Immature natural killer cell (primary cell): ENCODE results near the gene STXBP6. TPM values are rescaled to one million over a fixed set of nuclear protein-coding genes. Genes with fewer than 3 reads are reported as not detected.

Source experiments
- DNase-seq, 3 donors: peaks; one replicate each; pipeline ENCODE4 v3.0.0; 2022; ENCODE audit warnings: mixed read lengths in 1 of 3
- H3K27ac Mint-ChIP-seq, 6 donors: one replicate each; pipeline ENCODE4 v1.8.0; 2020; ENCODE audit warnings: mixed read lengths in 6 of 6, mild to moderate bottlenecking in 5 of 6, inconsistent platforms in 4 of 6, moderate library complexity in 3 of 6
- H3K27me3 Mint-ChIP-seq, 3 donors: one replicate each; pipeline ENCODE4 v1.8.0; 2020 to 2021; ENCODE audit warnings: low read depth in 3 of 3, mild to moderate bottlenecking in 3 of 3, mixed read lengths in 3 of 3, moderate library complexity in 3 of 3, inconsistent platforms in 1 of 3
- H3K36me3 Mint-ChIP-seq, 3 donors: one replicate each; pipeline ENCODE4 v1.8.0; 2020; ENCODE audit warnings: mixed read lengths in 3 of 3, inconsistent platforms in 2 of 3, mild to moderate bottlenecking in 2 of 3
- H3K4me1 Mint-ChIP-seq, 2 donors: one replicate each; pipeline ENCODE4 v1.8.0; 2020; ENCODE audit warnings: inconsistent platforms in 2 of 2, mild to moderate bottlenecking in 2 of 2, mixed read lengths in 2 of 2, moderate library complexity in 1 of 2
- H3K4me3 Mint-ChIP-seq, 5 donors: one replicate each; pipeline ENCODE4 v1.8.0; 2020; ENCODE audit warnings: mild to moderate bottlenecking in 5 of 5, mixed read lengths in 5 of 5, inconsistent platforms in 3 of 5, moderate library complexity in 3 of 5
- H3K9me3 Mint-ChIP-seq, 6 donors: one replicate each; pipeline ENCODE4 v1.8.0; 2020; ENCODE audit warnings: mild to moderate bottlenecking in 6 of 6, mixed read lengths in 6 of 6, inconsistent platforms in 4 of 6, moderate library complexity in 3 of 6
- polyA plus RNA-seq, 3 donors: library from polyadenylated mRNA; unstranded; fragments of 300-500 nt; fragmentation: Illumina TruSeq; gene quantifications; one replicate each; pipeline ENCODE4 v1.2.3, GENCODE V29; 2021

The STXBP6 gene
- polyA plus RNA-seq, 3 donors from 2014 or later = not detected

DNA sequence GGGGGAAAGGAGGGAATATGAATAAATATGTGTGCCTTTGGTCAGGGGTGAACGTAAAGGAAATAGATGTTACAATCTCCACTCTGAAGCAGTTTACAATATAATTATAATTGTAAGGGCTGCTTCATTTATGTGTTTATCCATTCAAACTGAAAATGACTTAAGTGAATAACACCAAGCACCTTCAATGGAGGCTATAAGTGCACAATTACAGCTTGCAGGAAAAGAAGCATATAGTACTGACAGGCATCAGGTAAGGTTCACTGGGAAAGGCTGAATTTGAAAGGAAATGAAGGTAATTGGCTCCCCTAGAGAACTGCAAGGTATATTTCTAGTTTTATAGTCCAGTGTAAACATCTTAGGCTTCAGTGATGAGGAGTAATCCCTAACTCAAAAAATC lies 192.7 kb downstream of the STXBP6 start:
- Mint-ChIP-seq H3K27me3 (peaks cover 3 to 4% (median 4%) of the 10 kb centered on the region in 3 donors), H3K27ac (no peak overlapping the region)

DNA sequence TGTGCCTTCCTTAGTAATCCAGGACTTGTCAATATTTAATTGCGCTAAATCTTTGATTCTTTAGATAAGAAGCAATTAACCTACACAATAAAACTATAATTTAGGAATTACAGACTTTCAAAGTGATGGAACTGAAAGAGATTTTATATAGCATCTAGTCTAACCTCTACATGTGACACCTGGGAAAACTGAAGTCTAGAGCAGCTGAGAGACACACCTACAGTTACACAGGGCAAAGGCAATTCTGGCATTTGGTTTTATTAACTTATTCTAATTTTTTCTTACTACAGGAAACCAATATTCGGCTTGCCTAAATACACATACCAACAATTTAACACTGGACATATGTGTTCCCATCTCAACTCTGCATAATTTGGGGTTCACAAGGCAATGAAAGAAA lies 196.5 kb downstream of the STXBP6 start:
- H3K4me1 Mint-ChIP-seq = no peaks in the 10 kb centered on the region
- no peaks in the 10 kb centered on the region for H3K9me3 Mint-ChIP-seq
- peaks cover 0 to 4% (median 0%) of the 10 kb centered on the region in 3 donors for H3K27me3 Mint-ChIP-seq
- peaks cover 0 to 3% (median 0%) of the 10 kb centered on the region in 3 donors for H3K36me3 Mint-ChIP-seq
- DNase-seq = no peak
- no peak overlapping the region for H3K4me3 Mint-ChIP-seq
- peak overlapping the region in 1 of 6 donors; percentile 61 for H3K27ac Mint-ChIP-seq

More for the DNA sequence above, 192.7 kb downstream of the STXBP6 start:
- Mint-ChIP-seq H3K9me3 (no peaks in the 10 kb centered on the region), H3K4me1 (peaks cover 12 to 13% of the 10 kb centered on the region in 2 donors), H3K4me3 (no peak overlapping the region), H3K36me3 (no peaks in the 10 kb centered on the region)
- no peak for DNase-seq

DNA sequence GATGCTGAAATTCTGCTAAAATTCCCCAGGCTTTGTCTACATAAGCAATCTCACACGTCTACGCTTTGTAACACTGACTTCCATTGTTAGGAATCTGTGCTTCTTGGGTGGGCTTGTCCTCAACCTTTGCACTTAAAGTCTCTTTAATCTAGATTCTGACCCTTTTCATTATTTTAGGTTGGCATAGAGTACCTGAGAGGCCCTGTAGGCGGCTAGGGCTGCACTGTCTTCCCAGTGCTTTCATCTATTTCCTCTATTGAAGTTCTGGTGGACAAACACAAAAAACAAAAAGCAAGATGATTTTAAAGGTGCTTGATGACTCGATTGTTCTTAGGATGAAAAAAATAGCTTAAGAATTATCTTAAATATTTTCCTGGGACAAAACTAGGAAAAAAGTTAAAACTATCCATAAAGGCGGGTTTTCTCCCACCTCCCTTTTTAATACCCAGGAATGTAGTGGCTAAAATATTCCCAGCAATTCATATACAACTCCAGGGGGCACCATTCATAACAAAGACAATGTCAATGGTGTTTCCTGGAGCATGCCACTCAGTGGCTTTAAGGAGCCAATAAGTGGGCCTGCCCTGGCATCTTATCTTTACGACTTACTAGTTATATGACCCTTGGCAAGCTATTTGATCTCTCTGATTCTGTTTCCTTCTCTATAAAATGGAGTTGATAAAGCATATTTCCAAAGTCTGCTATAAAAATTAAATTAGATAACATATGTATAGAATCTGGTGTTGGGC lies 197.5 kb downstream of the STXBP6 start:
- Mint-ChIP-seq H3K27me3 (peaks cover 0 to 4% (median 0%) of the 10 kb centered on the region in 3 donors), H3K4me1 (no peaks in the 10 kb centered on the region), H3K9me3 (no peaks in the 10 kb centered on the region), H3K36me3 (peaks cover 0 to 3% (median 0%) of the 10 kb centered on the region in 3 donors), H3K27ac (no peak overlapping the region), H3K4me3 (no peak overlapping the region)
- DNase-seq = no peak

DNA sequence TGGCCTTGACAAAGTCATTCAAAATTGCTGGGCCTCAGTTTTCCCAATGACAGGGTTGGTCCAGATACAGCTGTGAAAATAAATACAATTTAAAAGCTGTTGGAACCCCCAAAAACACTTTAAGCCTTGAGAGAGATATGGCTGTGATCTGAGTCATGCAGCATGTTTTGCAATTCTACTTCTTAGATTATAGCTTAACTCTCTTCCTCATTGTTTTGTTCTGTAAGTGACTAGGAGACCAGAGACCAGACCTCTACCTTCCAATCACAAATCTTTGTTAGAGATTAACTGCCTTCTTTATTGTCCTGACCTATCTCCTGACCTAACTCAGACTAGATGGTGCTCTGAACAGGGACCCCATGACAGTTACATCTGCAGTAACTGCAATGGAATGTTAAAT lies 198.1 kb downstream of the STXBP6 start:
- no peak for DNase-seq
- Mint-ChIP-seq H3K4me1 (no peaks in the 10 kb centered on the region), H3K27me3 (peaks cover 0 to 4% (median 0%) of the 10 kb centered on the region in 3 donors)

DNA sequence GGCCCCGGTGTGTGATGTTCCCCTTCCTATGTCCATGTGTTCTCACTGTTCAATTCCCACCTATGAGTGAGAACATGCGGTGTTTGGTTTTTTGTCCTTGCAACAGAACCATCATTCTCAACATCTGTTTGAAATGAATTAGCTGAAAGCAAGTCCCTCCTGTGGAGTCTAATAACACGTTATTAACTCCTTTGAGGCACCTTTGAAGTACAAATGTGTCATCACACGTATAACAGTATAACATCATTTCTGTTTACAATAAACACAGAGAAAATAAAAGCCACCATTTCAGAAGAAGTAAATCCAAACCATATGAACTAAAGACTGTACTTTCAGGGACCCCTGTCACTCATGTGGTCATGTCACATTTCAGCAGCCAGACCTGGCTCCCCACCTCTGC lies 198.5 kb downstream of the STXBP6 start:
- H3K27me3 Mint-ChIP-seq = no peaks in the 10 kb centered on the region

More for the DNA sequence above, 198.1 kb downstream of the STXBP6 start:
- no peaks in the 10 kb centered on the region for H3K9me3 Mint-ChIP-seq
- H3K4me3 Mint-ChIP-seq = no peak overlapping the region
- H3K27ac Mint-ChIP-seq = no peak overlapping the region
- peaks cover 0 to 3% (median 0%) of the 10 kb centered on the region in 3 donors for H3K36me3 Mint-ChIP-seq

DNA sequence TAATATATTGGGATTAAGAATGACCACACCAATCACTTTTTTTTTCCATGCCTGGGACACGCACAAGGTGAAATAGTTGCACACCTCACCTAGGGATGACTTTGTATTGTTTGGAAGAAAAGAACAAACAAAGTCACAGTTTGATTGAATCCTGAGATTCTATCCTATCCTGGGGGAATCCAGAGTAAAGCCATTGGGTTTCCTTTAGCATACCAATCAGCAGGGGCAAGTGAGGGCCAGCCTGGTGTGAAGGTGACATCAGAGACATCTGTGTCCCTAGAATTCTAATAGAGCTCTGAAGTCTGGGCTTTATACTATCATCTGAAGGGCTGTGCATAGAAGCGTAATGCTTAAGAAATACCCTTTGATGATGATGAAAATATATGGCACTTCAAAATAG lies 199.9 kb downstream of the STXBP6 start:
- Mint-ChIP-seq H3K36me3 (peaks cover 0 to 3% (median 0%) of the 10 kb centered on the region in 3 donors), H3K4me1 (no peaks in the 10 kb centered on the region), H3K27me3 (peaks cover 0 to 3% (median 2%) of the 10 kb centered on the region in 3 donors), H3K4me3 (no peak overlapping the region), H3K9me3 (no peaks in the 10 kb centered on the region), H3K27ac (no peak overlapping the region)
- DNase-seq = no peak

More for the DNA sequence above, 198.5 kb downstream of the STXBP6 start:
- H3K36me3 Mint-ChIP-seq = peaks cover 0 to 3% (median 0%) of the 10 kb centered on the region in 3 donors
- no peaks in the 10 kb centered on the region for H3K4me1 Mint-ChIP-seq
- H3K9me3 Mint-ChIP-seq = no peaks in the 10 kb centered on the region
- H3K27ac Mint-ChIP-seq = no peak overlapping the region
- H3K4me3 Mint-ChIP-seq = no peak overlapping the region
- DNase-seq = no peak

DNA sequence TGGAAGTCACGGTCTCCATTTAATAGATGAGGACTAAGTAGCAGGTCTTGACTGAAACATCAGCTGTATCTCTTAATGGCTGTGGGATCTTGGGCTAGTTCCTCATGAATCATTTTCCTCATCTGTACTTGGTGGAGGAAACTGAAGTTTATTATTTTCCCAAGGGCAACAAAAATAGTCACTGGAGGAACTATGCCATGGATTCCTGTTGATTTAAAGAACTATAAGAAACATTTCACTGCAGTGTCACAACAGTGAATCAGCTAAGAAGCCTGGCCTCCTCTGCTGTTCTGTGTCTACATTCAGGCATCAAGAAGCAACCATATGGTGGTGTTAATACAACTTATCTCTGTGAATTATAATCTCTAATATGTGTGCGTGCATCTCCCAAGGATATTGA lies 200.5 kb downstream of the STXBP6 start:
- H3K9me3 Mint-ChIP-seq = no peaks in the 10 kb centered on the region
- peaks cover 0 to 5% (median 3%) of the 10 kb centered on the region in 3 donors for H3K27me3 Mint-ChIP-seq
- H3K4me3 Mint-ChIP-seq = no peak overlapping the region
- H3K36me3 Mint-ChIP-seq = peaks cover 0 to 3% (median 0%) of the 10 kb centered on the region in 3 donors
- no peak for DNase-seq
- no peaks in the 10 kb centered on the region for H3K4me1 Mint-ChIP-seq
- H3K27ac Mint-ChIP-seq = no peak overlapping the region

DNA sequence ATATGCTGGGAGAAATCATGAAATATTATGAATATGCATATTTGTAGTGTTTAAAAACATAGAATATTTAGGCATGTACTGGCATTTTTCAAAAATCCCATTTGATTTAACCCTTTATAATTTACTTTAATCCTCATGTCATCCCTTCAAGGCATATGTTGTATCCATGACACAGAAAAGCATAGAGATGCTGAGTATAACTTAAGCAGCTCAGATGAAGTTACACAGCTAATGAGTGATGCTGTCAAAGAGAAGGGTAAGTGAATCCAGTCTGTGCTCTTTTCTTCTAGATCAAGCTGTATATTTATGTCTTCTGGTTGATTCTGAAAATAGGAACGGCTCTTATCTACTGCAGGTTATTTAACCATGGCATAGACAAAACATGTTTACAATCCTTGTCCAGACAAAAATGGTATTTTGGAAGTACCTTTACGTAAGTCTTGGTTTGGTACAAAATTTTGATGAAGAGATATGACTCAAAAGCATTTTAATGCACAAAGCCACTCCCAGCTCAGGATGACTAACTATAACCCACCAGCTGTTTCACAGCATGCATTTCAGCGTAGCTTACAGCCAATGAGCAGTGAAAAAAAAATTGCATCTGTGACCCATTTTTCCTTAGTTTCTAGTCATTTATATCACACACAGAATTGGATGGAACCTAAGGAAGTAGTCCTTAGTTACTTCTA lies 201.7 kb downstream of the STXBP6 start:
- H3K27ac Mint-ChIP-seq = no peak overlapping the region
- no peaks in the 10 kb centered on the region for H3K4me1 Mint-ChIP-seq
- no peak for DNase-seq
- peaks cover 0 to 5% (median 3%) of the 10 kb centered on the region in 3 donors for H3K27me3 Mint-ChIP-seq
- no peaks in the 10 kb centered on the region for H3K9me3 Mint-ChIP-seq
- H3K4me3 Mint-ChIP-seq = no peak overlapping the region
- peaks cover 0 to 3% (median 0%) of the 10 kb centered on the region in 3 donors for H3K36me3 Mint-ChIP-seq

DNA sequence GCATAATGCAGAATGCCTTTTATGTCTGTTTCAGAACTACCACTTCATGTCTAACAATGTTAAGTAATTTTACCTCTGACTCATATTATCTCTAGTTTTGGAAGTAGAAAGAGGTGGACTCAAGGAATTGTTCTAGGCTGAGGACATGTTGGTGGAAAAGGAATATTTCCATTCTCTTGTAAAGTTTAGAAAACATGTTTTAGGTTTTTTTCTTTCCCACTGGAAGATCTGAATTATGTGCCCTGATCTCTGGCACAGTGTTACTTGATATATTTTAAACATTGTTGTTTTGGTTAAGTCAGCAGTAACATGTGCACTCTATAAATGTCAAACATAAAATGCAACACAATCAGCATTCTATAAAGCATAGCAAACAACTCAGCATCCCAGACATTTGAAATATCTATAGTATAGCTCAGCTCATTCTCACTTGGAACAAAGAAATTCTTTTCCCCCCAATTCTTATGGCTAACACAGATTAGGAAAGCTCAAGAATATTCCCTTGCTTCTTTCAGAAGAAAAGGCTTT lies 202.3 kb downstream of the STXBP6 start:
- no peaks in the 10 kb centered on the region for H3K9me3 Mint-ChIP-seq
- peaks cover 0 to 5% (median 3%) of the 10 kb centered on the region in 3 donors for H3K27me3 Mint-ChIP-seq
- peaks cover 0 to 3% (median 0%) of the 10 kb centered on the region in 3 donors for H3K36me3 Mint-ChIP-seq
- H3K4me1 Mint-ChIP-seq = no peaks in the 10 kb centered on the region
- no peak overlapping the region for H3K4me3 Mint-ChIP-seq
- no peak overlapping the region for H3K27ac Mint-ChIP-seq
- DNase-seq = no peak

DNA sequence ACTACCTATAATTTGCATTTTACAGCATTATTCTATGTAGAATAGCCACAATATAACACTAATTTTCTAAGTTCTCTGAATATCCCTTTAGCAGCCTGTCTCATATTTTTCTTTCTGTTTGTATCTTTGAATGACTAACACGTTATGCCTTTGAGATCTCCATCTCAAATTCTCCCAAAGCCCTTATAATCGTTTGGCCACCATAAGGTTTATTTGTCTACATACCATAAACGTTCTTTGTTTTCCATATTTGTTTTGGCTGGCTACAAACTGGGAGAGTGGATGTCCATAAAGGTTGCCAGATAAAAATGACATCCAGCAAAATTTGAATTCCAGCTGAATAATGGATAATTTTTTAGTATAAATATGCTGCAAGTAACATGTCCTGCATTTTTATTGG lies 203.7 kb downstream of the STXBP6 start:
- no peaks in the 10 kb centered on the region for H3K9me3 Mint-ChIP-seq
- H3K27me3 Mint-ChIP-seq = peaks cover 0 to 5% (median 3%) of the 10 kb centered on the region in 3 donors
- peaks cover 0 to 3% (median 0%) of the 10 kb centered on the region in 3 donors for H3K36me3 Mint-ChIP-seq
- H3K4me3 Mint-ChIP-seq = no peak overlapping the region
- H3K4me1 Mint-ChIP-seq = no peaks in the 10 kb centered on the region
- no peak for DNase-seq
- H3K27ac Mint-ChIP-seq = no peak overlapping the region

DNA sequence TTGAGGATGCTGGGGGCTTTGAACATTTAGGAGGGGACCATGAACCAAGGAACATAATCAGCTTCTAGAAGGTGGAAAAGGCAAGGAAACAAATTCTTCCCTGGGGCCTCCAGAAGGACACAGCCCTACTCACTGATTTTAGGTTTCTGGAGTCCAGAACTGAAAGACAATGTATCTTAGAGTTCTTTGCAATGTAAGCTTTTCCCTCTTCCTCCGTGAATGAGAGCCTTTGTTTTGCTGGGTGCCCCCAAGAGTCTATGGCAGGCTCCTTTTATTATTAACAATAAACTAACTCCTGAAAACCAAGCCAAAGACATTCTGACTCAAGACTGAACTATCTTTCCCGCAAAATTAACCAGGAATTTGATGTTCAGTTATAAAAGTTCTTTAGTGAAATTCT lies 204.1 kb downstream of the STXBP6 start:
- H3K36me3 Mint-ChIP-seq = peaks cover 0 to 3% (median 0%) of the 10 kb centered on the region in 3 donors
- no peak overlapping the region for H3K27ac Mint-ChIP-seq
- H3K9me3 Mint-ChIP-seq = no peaks in the 10 kb centered on the region
- no peak overlapping the region for H3K4me3 Mint-ChIP-seq
- no peaks in the 10 kb centered on the region for H3K4me1 Mint-ChIP-seq
- H3K27me3 Mint-ChIP-seq = peaks cover 0 to 5% (median 3%) of the 10 kb centered on the region in 3 donors
- no peak for DNase-seq

DNA sequence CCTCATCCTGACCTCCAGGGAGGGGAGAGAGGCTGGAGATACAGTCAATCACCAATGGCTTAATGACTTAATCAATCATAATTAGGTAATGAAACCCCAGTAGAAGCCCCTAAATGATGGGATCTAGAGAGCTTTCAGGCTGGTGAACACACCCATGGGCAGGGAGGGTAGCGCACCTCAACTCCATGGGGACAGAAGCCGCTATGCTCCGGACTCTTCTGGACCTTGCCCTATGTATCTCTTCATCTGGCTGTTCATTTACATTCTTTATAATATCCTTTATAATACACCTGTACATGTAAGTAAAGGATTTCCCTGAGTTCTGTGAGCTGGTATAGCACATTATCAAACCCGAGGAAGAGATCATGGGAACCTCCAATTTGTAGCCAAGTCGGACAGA lies 205.9 kb downstream of the STXBP6 start:
- no peak overlapping the region for H3K27ac Mint-ChIP-seq
- H3K9me3 Mint-ChIP-seq = no peaks in the 10 kb centered on the region
- H3K4me1 Mint-ChIP-seq = no peaks in the 10 kb centered on the region
- peaks cover 0 to 5% (median 3%) of the 10 kb centered on the region in 3 donors for H3K27me3 Mint-ChIP-seq
- DNase-seq = no peak
- peaks cover 0 to 1% (median 0%) of the 10 kb centered on the region in 3 donors for H3K36me3 Mint-ChIP-seq
- no peak overlapping the region for H3K4me3 Mint-ChIP-seq

DNA sequence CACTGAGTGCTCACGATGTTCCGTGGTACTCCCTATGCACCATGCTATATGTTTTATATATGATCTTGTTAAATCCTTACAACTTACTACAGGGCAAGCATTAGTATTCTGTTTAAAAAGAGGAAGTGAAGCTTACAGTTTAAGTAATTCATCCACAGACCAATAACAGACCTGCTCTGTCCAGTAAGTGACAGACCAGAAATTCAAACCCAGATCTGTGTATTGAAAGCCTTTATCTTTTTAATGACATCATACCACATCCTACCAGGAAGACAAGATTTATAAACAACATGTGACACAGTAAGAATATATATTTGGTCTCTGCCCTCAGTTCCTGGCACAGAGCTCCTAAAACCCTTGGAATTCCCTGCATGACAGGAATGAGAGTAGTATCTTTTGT lies 206.5 kb downstream of the STXBP6 start:
- Mint-ChIP-seq H3K9me3 (no peaks in the 10 kb centered on the region), H3K4me3 (no peak overlapping the region), H3K27me3 (peaks cover 0 to 5% (median 3%) of the 10 kb centered on the region in 3 donors), H3K36me3 (no peaks in the 10 kb centered on the region), H3K27ac (no peak overlapping the region), H3K4me1 (no peaks in the 10 kb centered on the region)
- DNase-seq = no peak
